ENCODE results near the gene MCRIP2. TPM values are rescaled to one million over a fixed set of nuclear protein-coding genes. Genes with fewer than 3 reads are reported as not detected.

The MCRIP2 gene
- total and polyA plus RNA-seq, 9 donors = 0.98 to 42.3 (median 31.2) TPM

DNA sequence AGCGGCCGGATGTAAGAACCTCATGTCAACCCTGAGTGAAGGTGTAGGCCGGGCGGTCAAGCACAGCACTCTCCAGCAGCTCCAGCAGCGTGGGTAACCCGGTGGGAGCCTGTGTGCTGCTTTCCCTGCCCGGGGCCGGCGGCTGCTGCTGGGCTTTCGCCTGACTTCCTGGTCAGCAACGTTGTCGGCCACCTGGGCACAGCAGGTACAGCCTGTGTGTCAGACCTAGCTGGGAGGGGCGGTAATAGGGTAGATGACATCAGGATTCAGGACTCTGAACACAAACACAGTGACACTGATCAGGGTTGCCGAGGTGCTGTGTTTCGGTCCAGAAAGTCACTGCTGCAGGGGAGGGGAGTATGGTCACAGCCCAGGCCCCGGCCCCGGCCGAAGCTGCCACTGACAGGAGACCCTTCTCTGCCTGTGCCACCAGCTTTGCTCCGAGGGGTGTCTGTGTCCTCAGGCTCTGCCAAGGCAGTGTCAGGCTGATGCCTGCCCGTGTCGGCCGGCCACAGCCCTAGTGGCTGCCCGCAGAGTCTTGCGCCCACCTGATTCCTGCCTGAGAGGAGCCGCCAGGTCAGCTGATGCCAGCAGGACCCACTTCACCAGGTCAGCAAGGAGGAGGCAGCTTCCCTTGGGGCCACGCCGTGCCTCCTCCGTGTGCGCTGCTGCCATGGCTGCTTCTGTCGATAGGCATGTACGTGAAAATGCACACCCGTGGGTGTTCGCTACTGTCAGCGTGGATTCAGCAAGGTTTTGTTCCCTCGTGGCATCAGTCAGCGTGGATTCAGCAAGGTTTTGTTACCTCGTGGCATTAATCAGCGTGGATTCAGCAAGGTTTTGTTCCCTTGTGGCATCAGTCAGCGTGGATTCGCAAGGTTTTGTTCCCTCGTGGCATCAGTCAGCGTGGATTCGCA lies 42.5 kb upstream of the MCRIP2 start:
- H3K4me3 ChIP-seq = no peak overlapping the region
- no peaks in the 10 kb centered on the region for H3K9me3 ChIP-seq
- no peaks in the 10 kb centered on the region for H3K27me3 ChIP-seq
- H3K27ac ChIP-seq = no peak overlapping the region
- TF ChIP-seq, protein P1, sequence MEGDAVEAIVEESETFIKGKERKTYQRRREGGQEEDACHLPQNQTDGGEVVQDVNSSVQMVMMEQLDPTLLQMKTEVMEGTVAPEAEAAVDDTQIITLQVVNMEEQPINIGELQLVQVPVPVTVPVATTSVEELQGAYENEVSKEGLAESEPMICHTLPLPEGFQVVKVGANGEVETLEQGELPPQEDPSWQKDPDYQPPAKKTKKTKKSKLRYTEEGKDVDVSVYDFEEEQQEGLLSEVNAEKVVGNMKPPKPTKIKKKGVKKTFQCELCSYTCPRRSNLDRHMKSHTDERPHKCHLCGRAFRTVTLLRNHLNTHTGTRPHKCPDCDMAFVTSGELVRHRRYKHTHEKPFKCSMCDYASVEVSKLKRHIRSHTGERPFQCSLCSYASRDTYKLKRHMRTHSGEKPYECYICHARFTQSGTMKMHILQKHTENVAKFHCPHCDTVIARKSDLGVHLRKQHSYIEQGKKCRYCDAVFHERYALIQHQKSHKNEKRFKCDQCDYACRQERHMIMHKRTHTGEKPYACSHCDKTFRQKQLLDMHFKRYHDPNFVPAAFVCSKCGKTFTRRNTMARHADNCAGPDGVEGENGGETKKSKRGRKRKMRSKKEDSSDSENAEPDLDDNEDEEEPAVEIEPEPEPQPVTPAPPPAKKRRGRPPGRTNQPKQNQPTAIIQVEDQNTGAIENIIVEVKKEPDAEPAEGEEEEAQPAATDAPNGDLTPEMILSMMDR (IDR thresholded peaks at IDR 0.05) = no peak
- TF ChIP-seq EP300 (IDR thresholded peaks at IDR 0.05) (no peak), POLR2A (IDR thresholded peaks at IDR 0.05) (no peak)
- intact Hi-C loops (cut with DNase I) = no loop called here
- DNase-seq = no peak
- 95 to 97% (median 95%) methylated on average over 41 to 43 of the region's 43 CpGs for WGBS, 3 donors
- no peaks in the 10 kb centered on the region for H3K4me1 ChIP-seq (ENCODE audit: insufficient read depth)
- no peaks in the 10 kb centered on the region for H3K36me3 ChIP-seq

DNA sequence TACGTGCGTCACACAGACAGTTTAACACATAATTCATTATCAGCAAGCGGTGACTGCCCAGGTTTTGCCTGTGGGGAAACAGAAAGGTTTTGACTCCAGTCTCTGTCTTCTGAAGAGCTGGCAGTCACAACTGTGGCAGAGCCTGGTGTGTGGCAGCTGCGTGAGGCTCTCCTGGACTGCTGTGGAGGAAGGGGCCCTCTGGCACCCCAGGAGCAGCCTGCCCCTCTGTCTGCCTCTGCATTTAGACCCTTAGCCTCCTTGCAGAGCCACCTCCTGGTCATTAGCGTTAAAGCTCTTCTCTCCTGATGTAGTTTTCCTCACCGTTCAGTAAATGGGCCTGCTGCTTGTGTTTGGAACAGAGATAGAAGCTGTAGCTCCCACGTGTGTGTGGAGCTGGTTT lies 40.8 kb upstream of the MCRIP2 start:
- Histone ChIP-seq H3K36me3 (no peaks in the 10 kb centered on the region), H3K9me3 (no peaks in the 10 kb centered on the region), H3K27me3 (no peaks in the 10 kb centered on the region), H3K4me1 (ENCODE audit: insufficient read depth) (no peaks in the 10 kb centered on the region), H3K27ac (no peak overlapping the region), H3K4me3 (no peak overlapping the region)
- 54 to 58% (median 54%) methylated on average over 7 of the region's 7 CpGs for WGBS, 3 donors
- TF ChIP-seq POLR2A (IDR thresholded peaks at IDR 0.05) (no peak), EP300 (IDR thresholded peaks at IDR 0.05) (no peak)
- TF ChIP-seq, protein P1 (IDR thresholded peaks at IDR 0.05) = no peak
- intact Hi-C loops (cut with DNase I) = loop anchor here in 1 of 4 donors (5.0 kb wide), 1 partner anchor 328 kb away; no protein-coding TSS in a partner anchor
- DNase-seq = no peak

DNA sequence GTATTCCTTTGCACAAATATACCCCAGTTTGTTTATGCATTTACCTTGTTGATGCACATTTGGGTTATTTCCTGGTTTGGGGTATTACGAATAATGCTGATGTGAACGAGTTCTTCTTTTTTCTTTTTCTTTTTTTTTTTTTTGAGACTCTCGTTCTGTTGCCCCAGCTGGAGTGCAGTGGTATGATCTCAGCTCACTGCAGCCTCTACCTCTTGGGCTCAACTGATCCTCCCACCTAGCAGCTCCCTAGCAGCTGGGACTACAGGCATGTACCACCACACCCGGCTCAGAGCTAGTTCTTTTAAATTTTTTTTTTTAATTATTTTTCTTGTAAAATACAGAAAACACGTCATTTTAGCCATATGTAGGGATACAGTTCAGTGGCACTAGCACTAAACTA lies 37.7 kb upstream of the MCRIP2 start:
- TF ChIP-seq, protein P1 (IDR thresholded peaks at IDR 0.05) = no peak
- no peak for TF ChIP-seq EP300 (IDR thresholded peaks at IDR 0.05)
- no peak for TF ChIP-seq POLR2A (IDR thresholded peaks at IDR 0.05)
- no peak overlapping the region for H3K4me3 ChIP-seq
- no peaks in the 10 kb centered on the region for H3K27me3 ChIP-seq
- no peak overlapping the region for H3K27ac ChIP-seq
- no peak for DNase-seq
- H3K4me1 ChIP-seq (ENCODE audit: insufficient read depth) = no peaks in the 10 kb centered on the region
- intact Hi-C loops (cut with DNase I) = loop anchor here in 1 of 4 donors (5.0 kb wide), 1 partner anchor 332 kb away; no protein-coding TSS in a partner anchor
- no peaks in the 10 kb centered on the region for H3K9me3 ChIP-seq
- WGBS, 3 donors = 76 to 82% (median 81%) methylated on average over 5 of the region's 5 CpGs
- no peaks in the 10 kb centered on the region for H3K36me3 ChIP-seq

DNA sequence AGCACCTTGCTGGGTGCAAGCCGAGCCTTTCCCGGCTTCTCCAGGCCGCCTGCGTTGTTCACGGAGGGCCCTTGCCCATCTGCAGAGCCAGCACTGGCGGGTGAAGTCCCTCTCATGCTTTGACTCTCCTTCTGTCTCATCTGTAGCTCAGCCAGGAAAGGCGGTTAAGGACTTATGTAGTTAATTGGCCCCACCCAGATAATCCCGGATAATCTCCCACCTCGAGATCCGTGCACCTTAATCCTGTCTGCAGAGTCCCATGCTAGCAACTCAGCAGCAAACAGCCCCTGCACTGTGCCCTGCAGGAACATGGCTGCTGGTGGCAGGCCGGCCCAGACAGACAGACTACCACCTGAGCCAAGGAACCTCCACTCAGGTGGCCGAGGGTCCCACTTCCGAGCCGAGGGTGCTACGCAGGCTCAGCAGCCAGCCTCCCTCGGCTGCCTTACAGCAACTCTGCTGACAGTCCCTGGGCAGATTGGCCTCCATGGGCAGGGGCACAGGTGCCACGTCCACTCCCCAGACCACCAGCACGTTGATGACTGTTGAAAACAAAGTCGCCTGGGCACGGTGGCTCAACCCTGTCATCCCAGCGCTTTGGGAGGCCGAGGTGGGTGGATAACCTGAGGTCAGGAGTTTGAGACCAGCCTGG lies 34.8 kb upstream of the MCRIP2 start:
- no peaks in the 10 kb centered on the region for H3K4me1 ChIP-seq (ENCODE audit: insufficient read depth)
- no peak for TF ChIP-seq EP300 (IDR thresholded peaks at IDR 0.05)
- TF ChIP-seq POLR2A (IDR thresholded peaks at IDR 0.05) = no peak
- TF ChIP-seq, protein P1 (IDR thresholded peaks at IDR 0.05) = no peak
- H3K9me3 ChIP-seq = no peaks in the 10 kb centered on the region
- WGBS, 3 donors = 95 to 97% (median 95%) methylated on average over 16 to 22 of the region's 22 CpGs
- DNase-seq = no peak
- no peaks in the 10 kb centered on the region for H3K36me3 ChIP-seq
- no peaks in the 10 kb centered on the region for H3K27me3 ChIP-seq
- no peak overlapping the region for H3K4me3 ChIP-seq
- intact Hi-C loops (cut with DNase I) = no loop called here
- H3K27ac ChIP-seq = no peak overlapping the region
